Measurements from ENCODE around the gene METTL27. TPM values are rescaled to one million over a fixed set of nuclear protein-coding genes. Genes with fewer than 3 reads are reported as not detected.
"Not testable (repeated sequence)": the region's sequence is repeated elsewhere in the genome, so short reads cannot be mapped to it uniquely, and the experiment has no call there.

METTL27 gene
- total RNA-seq, 2 experiments from 2014 or later = not detected

- Mint-ChIP-seq H3K36me3 (ENCODE audit: low read depth) (no peaks in the 10 kb centered on the region), H3K4me3 (no peak overlapping the region), H3K27me3 (peaks cover 3% of the 10 kb centered on the region), H3K27ac (no peak overlapping the region), H3K9me3 (no peaks in the 10 kb centered on the region), H3K4me1 (ENCODE audit: low read depth) (no peaks in the 10 kb centered on the region)
- ChIA-PET CTCF (no interaction called here), POLR2A (no interaction called here)
- DNase-seq (no peak), ATAC-seq (no peak)
- intact Hi-C loops (cut with micrococcal nuclease) = no loop called here
- TF ChIP-seq CTCF (IDR thresholded peaks at IDR 0.05) = no peak
Observed at GRCh38 chr7:73789051-73789450, 53.3 kb downstream of the METTL27 start.

GRCh38 chr7:73787786-73788048, 54.6 kb downstream of the METTL27 start:
- H3K36me3 Mint-ChIP-seq (ENCODE audit: low read depth); CTCF ChIA-PET; H3K4me1 Mint-ChIP-seq (ENCODE audit: low read depth); POLR2A ChIA-PET; H3K27ac Mint-ChIP-seq; intact Hi-C loops (cut with micrococcal nuclease); DNase-seq; H3K27me3 Mint-ChIP-seq; ATAC-seq; H3K4me3 Mint-ChIP-seq; H3K9me3 Mint-ChIP-seq: not testable (repeated sequence)

- CTCF ChIA-PET = interaction anchor here (1.2 kb wide), 1 partner anchor 10 kb away, joined by 3 read pairs; no protein-coding TSS in a partner anchor
Observed at GRCh38 chr7:73786588-73786987, 55.7 kb downstream of the METTL27 start.

More at GRCh38 chr7:73786588-73786987, 55.7 kb downstream of the METTL27 start:
- DNase-seq (no peak), ATAC-seq (no peak)
- intact Hi-C loops (cut with micrococcal nuclease) = no loop called here
- H3K9me3 Mint-ChIP-seq = no peaks in the 10 kb centered on the region
- POLR2A ChIA-PET = interaction anchor here (0.6 kb wide), 1 partner anchor 292 kb away, joined by 3 read pairs; no protein-coding TSS in a partner anchor
- no peaks in the 10 kb centered on the region for H3K36me3 Mint-ChIP-seq (ENCODE audit: low read depth)
- H3K27me3 Mint-ChIP-seq = no peaks in the 10 kb centered on the region
- H3K4me1 Mint-ChIP-seq (ENCODE audit: low read depth) = no peaks in the 10 kb centered on the region
- H3K4me3 Mint-ChIP-seq = no peak overlapping the region
- no peak for TF ChIP-seq CTCF (IDR thresholded peaks at IDR 0.05)
- no peak overlapping the region for H3K27ac Mint-ChIP-seq

Other genes starting within 250 kb of the METTL27 start
- gene MLXIPL, start 218.0 kb downstream of the METTL27 start, total RNA-seq = not detected
- 1 to 10 TPM in 1 of 2 experiments, under 1 TPM in 1; 0.87 to 1.1 TPM for gene VPS37D, start 174.7 kb downstream of the METTL27 start, total RNA-seq
- gene DNAJC30, start 159.1 kb downstream of the METTL27 start, total RNA-seq = 1 to 10 TPM; 6.7 to 7.0 TPM
- 100 to 1,000 TPM; 108 TPM for gene BUD23, start 158.9 kb downstream of the METTL27 start, total RNA-seq
- 10 to 100 TPM; 11.4 to 11.5 TPM for gene STX1A, start 122.8 kb downstream of the METTL27 start, total RNA-seq
- 10 to 100 TPM; 19.0 to 21.5 TPM for gene ABHD11, start 103.7 kb downstream of the METTL27 start, total RNA-seq
- not detected for gene CLDN3, start 72.2 kb downstream of the METTL27 start, total RNA-seq
- under 1 TPM; 0.20 to 0.72 TPM for gene CLDN4, start 11.5 kb downstream of the METTL27 start, total RNA-seq
- not detected for gene TMEM270, start 18.6 kb upstream of the METTL27 start, total RNA-seq
- not detected for gene ELN, start 185.7 kb upstream of the METTL27 start, total RNA-seq
- 10 to 100 TPM; 17.8 to 20.8 TPM for gene LIMK1, start 241.3 kb upstream of the METTL27 start, total RNA-seq

All from activated CD8-positive, alpha-beta T cell treated with anti-CD3 and anti-CD28 coated beads for 36 hours (primary cell).